NCI-H2107 (cell line): ENCODE results near the gene SRRM3.
"Not testable (repeated sequence)": the region's sequence is repeated elsewhere in the genome, so short reads cannot be mapped to it uniquely, and the experiment has no call there.

ENCODE experiments used
- DNase-seq: peaks from one replicate; lab custom pipeline; 2025; lab: John Stamatoyannopoulos, UW

The SRRM3 gene

DNA sequence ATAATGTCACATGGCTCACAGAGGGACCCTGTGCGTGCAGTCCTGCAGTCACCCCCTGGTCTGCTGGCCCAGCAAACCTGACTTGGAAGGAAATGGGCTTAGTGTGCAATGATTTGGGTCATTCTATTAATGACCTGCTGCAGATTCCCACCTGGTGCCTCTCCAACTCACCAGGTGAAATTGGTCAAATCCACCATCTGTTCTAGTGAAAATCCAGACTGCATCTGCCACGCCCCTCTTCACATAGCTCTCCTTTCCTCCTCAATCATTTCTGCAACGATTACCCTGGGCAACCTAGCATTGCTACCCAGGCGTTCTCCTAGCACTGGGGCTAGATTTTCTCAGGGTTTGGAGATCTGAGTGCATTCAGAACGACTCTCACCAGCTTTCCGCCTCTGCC, 29.4 kb downstream of the SRRM3 start:
- no peak for DNase-seq

GRCh38 chr7:76231583-76231982, 29.9 kb downstream of the SRRM3 start:
- DNase-seq: no peak

GRCh38 chr7:76232698-76233097, 31.0 kb downstream of the SRRM3 start:
- DNase-seq: no peak

- DNase-seq: no peak
Measured at GRCh38 chr7:76233538-76234281, 32.0 kb downstream of the SRRM3 start.

GRCh38 chr7:76234282-76234584, 32.5 kb downstream of the SRRM3 start:
- DNase-seq: no peak

DNA sequence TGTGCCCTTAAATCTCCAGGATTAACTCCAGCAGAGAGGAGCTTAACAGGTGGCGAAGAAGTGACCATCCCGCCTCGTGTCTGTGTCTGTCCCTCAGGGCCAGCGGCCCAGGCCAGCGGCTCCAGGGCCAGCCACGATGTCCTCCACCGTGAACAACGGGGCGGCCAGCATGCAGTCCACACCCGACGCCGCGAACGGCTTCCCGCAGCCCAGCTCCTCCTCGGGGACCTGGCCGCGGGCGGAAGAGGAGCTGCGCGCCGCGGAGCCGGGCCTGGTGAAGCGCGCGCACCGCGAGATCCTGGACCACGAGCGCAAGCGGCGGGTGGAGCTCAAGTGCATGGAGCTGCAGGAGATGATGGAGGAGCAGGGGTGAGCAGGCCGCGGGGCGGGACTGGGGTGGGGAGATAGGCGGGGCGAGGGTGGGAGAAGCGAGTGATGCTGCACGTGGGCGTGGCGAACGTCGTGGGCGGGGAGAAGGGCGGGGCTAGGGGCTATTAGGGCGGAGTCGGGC, 33.3 kb downstream of the SRRM3 start:
- DNase-seq: no peak

GRCh38 chr7:76236224-76236623, 34.5 kb downstream of the SRRM3 start:
- DNase-seq: no peak

DNA sequence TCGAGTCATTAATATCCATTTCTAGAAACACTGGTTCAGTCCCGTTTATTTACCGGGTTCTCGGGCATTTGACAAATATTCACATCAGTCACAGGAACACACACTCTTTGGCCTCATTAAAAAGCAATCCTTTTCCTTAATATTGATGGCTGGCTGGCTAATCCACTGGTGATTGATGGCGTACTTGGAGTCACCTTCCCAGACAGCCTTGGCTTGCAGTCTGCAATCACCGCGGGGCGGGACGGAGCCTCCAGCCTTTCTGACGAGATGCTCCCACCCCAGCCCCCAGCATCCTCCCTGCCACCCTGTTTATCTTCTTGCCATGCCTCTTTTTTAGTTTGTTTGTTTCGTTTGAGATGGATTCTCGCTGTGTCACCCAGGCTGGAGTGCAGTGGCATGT, 36.6 kb downstream of the SRRM3 start:
- no peak for DNase-seq

DNA sequence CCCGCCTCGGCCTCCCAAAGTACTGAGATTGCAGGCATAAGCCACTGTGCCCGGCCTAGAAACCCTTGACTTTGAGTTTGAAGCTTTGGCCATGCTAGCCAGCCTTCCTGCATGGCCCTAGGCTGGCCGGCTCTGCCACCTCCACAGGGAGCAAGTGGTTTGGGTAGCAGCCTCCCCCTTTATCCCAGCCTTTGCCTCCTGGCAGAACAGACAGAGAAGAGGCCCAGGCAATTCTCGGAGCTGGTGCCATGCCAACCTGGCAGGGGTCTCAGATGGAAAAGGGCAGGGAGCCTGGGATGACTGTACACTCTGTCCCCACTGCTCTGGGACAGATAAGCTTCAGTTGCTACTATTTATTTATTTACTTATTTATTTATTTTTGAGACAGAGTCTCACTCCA, 39.4 kb downstream of the SRRM3 start:
- no peak for DNase-seq

DNA sequence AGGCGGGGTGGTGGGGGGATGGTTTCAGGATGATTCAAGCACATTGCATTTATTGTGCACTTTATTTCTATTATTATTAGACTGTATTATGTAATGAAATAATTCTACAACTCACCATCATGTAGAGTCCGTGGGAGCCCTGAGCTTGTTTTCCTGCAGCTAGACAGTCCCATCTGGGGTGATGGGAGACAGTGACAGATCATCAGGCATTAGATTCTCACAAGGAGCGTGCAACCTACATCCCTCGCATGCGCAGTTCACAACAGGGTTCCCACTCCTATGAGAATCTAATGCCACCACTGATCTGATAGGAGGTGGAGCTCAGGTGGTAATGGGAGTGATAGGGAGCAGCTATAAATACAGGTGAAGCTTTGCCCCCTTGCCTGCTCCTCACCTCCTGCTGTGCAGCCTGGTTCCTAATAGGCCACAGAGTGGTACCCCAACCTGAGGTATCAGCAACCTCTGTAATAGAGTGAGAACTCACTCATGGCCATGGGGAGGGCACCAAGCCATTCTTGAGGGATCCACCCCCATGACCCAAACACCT, 40.9 kb downstream of the SRRM3 start:
- not testable (repeated sequence) for DNase-seq

DNA sequence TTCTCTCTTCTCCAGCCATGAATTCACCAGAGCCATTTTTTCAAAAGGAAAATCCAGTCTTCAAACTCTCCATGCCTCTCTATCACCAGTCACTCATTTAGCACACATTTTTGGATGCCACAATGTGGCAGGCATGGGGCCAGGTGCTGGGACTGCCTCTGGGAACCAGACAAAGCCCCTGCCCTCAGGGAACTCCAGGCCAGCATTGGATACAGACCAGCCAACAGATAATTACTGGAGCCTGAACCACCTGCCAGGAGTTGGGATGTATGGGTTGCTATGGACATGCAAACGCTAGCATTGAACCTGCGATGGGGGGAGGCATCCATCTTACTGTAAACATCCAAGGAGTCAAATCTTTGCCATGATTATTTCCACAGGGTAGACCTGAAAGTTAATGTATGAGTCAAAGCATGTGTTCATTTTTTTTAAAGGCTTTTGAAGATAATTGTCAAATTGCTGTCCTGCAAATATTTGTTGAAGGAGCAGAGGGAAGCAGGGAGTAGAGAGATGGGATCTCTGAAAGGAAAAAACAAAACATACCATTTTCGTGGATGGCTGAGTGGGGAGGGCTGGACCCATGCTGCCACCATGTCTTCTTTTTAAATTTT, 43.2 kb downstream of the SRRM3 start:
- no peak for DNase-seq

DNA sequence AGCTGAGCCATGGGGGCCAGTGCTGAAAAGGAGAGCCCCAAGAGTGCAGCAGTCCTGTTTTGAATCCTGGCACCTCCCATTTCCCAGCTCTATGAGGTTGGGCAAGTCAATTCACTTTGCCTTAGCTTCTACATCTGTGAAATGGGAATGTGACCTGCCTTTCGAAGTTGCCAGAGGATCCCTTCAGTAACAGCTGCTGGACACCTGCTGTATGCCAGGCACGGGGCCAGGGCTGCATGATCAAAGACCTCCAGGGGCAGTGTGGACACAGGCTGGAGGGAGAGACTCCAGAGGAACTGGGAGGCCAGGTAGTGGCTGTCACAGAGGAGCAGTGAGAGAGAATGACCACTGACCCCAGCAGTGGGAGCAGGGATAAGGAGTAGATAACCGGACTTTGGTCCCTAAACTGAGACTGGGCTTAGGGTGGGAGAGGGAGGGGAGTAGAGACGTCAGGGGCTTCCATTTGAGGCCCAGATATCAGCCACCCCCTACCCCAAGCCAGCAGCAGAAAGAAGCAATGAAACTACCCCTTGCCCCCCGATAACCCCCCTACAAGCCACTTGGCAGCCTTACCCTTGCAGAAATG, 45.2 kb downstream of the SRRM3 start:
- DNase-seq: no peak

- DNase-seq: no peak
Measured at GRCh38 chr7:76247938-76248337, 46.2 kb downstream of the SRRM3 start.

DNA sequence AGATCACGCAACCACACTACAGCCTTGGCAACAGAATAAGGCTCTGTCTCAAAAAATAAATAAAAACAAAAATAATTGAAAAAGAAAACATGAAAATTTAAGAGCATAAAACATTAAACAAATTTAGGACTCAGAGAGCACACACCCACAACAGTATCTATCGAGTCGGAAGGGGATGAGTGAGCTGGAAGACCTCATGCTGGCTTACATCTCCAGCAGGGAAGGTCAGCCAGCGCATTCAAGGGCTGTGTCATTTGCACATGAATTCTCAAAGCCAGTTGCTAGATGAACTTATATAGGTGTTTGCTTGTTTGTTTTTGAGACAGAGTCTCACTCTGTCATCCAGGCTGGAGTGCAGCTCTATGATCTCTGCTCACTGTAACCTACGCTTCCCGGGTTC, 50.3 kb downstream of the SRRM3 start:
- DNase-seq: no peak

DNA sequence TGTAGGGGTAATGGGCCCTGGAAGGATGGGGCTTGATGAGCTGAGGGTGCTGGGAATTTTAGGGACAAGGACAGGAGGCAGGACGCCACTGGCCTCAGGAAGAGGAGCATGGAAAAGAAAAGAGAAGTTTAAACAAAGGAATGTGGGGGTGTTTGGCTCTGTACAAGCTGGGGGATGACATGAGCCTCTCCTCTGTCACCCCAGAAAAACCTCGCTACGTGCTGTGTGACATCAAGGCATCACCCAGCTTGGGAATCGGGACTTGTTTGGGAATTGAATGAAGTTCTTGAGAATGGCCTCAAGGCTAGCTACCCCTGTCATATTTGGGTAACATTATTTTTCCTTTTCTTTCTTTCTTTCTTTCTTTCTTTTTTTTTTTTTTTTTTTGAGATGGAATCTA, 53.1 kb downstream of the SRRM3 start:
- no peak for DNase-seq

GRCh38 chr7:76257973-76258372, 56.3 kb downstream of the SRRM3 start:
- DNase-seq: no peak

GRCh38 chr7:76259124-76260093, 57.7 kb downstream of the SRRM3 start:
- no peak for DNase-seq

DNA sequence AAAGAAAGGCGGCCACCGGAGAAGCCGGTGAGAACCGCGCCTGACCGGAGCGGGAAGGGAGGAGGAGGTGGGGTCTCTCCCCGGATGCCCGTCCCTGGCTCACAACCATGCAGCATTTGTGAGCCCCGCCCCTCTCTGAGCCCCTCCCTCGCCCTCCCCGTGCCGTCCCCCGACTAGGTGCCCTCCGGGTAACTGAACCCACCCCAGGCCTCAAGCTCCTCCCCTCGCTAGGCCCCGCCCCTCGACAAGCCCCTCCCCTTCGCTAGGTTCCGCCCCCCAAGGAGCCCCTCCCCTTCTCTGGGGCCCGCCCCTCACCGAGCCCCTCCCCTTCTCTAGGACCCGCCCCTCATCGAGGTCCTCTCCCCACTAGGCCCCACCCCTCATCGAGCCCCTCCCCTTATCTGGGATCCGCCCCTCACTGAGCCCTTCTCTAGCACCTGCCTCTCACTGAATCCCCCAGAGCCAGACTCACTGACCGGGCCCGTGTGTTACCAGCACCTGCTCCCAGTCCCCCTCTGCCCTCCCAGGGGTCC, 58.5 kb downstream of the SRRM3 start:
- DNase-seq: peak; percentile 38

- DNase-seq: no peak
Measured at GRCh38 chr7:76261329-76261728, 59.6 kb downstream of the SRRM3 start.

GRCh38 chr7:76261931-76262330, 60.2 kb downstream of the SRRM3 start:
- DNase-seq: no peak

DNA sequence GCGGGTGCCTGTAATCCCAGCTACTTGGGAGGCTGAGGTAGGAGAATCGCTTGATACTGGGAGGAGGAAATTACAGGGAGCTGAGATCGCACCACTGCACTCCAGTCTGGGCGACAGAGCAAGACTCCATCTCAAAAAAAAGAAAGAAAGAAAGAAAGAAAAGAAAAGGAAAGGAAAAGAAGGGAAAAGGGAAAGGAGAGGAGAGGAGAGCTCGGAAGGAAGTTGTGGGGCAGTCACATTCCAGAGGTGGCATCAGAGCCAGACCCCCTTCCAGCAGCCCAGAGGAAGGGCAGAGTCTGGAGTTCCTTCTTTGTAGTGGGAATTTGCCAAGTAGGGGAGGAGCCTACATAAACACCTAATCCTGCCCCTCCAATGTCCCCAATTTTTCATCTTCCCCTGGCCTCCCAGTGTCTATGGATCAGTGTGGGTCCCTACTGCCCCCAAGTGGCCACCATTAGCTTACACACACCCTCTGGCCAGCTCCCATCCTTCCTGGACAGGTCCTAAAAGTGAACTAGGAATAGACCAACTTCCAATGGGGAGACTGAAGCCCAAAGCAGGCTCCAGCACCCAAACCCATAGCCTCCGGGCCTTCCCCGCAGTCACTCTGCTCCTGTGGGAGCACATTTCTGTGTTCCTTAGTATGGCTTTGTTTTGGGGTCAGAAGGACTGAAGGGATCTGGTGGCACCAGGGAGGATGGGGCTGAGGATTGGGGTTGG, 61.1 kb downstream of the SRRM3 start:
- peak; percentile 58 for DNase-seq
